Gastrocnemius medialis (tissue), 4 donors: ENCODE measurements around the gene COL4A1.
"Not testable (repeated sequence)": the region's sequence is repeated elsewhere in the genome, so short reads cannot be mapped to it uniquely, and the experiment has no call there.

Experiments used
- POLR2A ChIP-seq, 2 donors: fragments of 450-650 bp; IDR thresholded peaks; one replicate each; pipeline ENCODE4 v1.6.1; 2017; ENCODE audit warnings: antibody characterized with exemption in 2 of 2, mild to moderate bottlenecking in 2 of 2, moderate library complexity in 2 of 2
- TF ChIP-seq, protein P1 (sequence below), 5 experiments: fragments of 450-650 bp in 3 of 5; fragments of 200-600 bp in 2 of 5; sonication (generic) in 2 of 5; IDR thresholded peaks in 4 of 5; conservative IDR thresholded peaks in 1 of 5; 1 replicate in 4 of 5; 2 replicates in 1 of 5; pipeline ENCODE4 v1.5.1; 2016 to 2019; ENCODE audit warnings: antibody characterized with exemption in 5 of 5, mild to moderate bottlenecking in 3 of 5, moderate library complexity in 3 of 5

- TF ChIP-seq, protein P1, sequence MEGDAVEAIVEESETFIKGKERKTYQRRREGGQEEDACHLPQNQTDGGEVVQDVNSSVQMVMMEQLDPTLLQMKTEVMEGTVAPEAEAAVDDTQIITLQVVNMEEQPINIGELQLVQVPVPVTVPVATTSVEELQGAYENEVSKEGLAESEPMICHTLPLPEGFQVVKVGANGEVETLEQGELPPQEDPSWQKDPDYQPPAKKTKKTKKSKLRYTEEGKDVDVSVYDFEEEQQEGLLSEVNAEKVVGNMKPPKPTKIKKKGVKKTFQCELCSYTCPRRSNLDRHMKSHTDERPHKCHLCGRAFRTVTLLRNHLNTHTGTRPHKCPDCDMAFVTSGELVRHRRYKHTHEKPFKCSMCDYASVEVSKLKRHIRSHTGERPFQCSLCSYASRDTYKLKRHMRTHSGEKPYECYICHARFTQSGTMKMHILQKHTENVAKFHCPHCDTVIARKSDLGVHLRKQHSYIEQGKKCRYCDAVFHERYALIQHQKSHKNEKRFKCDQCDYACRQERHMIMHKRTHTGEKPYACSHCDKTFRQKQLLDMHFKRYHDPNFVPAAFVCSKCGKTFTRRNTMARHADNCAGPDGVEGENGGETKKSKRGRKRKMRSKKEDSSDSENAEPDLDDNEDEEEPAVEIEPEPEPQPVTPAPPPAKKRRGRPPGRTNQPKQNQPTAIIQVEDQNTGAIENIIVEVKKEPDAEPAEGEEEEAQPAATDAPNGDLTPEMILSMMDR (IDR thresholded peaks at IDR 0.05 in 4 of 5, conservative IDR thresholded peaks at IDR 0.05 in 1 of 5), result not testable (repeated sequence)
- not testable (repeated sequence) for TF ChIP-seq POLR2A (IDR thresholded peaks at IDR 0.05)
These were observed 6.3 kb upstream of the COL4A1 start for GRCh38 chr13:110313261-110313660.
